NCI-H446 (cell line): ENCODE results near the gene RGS9BP.
"Not testable (repeated sequence)": the region's sequence is repeated elsewhere in the genome, so short reads cannot be mapped to it uniquely, and the experiment has no call there.

Experiments used
- DNase-seq, 2 experiments: peaks; one replicate each; lab custom pipeline; 2025; lab: John Stamatoyannopoulos, UW

The RGS9BP gene

GRCh38 chr19:32695506-32695905 is 19.9 kb downstream of the RGS9BP start:
- not testable (repeated sequence) for DNase-seq

- DNase-seq = not testable (repeated sequence)
These were observed 21.1 kb downstream of the RGS9BP start for GRCh38 chr19:32696771-32697170.

GRCh38 chr19:32700129-32700528 is 24.5 kb downstream of the RGS9BP start:
- DNase-seq = not testable (repeated sequence)

DNA sequence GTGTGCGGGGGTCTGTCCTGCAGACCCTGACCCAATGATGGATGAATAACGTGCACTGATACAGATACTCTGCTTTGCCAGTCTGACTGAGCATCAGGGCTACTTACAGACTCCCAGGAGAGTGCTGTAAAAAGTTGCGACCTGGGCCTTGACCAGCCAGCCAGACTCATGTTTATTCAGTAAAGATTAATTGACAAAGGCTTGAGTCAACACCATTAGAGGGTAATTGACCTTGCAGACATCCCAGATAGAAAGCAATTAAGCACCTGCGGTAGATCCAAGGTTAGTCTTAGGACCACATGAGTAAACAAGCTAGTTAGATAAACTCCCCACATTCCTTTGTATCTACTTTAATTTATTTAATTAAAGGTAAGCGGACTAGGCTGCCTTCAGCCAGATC is 26.4 kb downstream of the RGS9BP start:
- DNase-seq = no peak

- DNase-seq = not testable (repeated sequence)
These were observed 28.4 kb downstream of the RGS9BP start for GRCh38 chr19:32704006-32704405.

GRCh38 chr19:32708457-32708856 is 32.8 kb downstream of the RGS9BP start:
- DNase-seq = no peak

DNA sequence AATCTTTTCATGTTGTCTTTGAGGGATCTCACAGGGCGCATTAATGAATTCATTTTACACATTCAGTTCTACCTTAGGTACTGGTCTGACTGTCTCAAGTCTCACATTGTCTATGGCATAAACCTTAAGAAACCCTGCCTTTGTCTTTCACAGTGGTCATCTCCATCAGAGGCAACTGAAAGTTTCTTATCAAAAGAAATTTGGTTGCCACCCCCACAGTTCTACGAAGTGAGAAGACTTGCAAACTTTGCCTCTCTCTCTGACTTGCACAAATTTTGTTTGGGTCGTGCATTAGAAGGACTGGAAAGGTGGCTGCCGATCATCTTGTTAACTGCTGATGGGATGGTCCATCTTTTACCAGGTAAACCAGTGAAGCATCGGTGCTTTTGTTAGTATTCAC is 33.4 kb downstream of the RGS9BP start:
- no peak for DNase-seq

DNA sequence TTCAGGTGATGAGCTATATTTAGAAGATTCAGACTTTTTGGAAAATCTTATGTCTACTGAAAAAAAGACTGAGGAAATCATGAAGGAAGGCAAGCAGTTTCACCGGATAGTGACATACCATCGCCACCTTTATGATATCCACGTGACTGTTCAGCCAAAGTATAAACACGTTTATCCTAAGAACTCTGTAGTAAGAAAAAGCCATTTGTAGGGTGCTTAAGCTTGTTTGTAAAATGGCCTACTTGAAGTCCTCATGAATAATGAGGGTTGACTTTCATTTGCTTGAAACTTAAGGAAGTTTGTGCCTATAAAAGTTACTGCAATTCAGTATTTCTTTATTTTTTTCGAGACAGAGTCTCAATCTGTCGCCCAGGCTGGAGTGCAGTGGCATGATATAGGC is 36.1 kb downstream of the RGS9BP start:
- DNase-seq = no peak

DNA sequence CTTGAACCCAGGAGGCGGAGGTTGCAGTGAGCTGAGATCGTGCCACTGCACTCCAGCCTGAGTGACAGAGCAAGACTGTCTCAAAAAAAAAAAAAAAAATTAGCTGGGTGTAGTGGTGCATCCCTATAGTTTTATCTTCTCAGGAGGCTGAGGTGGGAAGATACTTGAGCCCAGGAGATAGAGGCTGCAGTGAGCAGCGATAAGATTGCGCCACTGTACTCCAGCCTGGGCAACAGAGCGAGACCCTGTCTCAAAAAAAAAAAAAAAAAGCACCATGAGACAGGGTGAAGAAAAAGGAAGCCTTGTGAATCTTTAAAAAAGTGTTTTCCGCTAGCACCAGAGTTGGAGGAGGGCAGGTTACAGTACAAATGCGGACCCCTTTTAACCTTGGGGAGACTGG is 40.6 kb downstream of the RGS9BP start:
- not testable (repeated sequence) for DNase-seq

DNA sequence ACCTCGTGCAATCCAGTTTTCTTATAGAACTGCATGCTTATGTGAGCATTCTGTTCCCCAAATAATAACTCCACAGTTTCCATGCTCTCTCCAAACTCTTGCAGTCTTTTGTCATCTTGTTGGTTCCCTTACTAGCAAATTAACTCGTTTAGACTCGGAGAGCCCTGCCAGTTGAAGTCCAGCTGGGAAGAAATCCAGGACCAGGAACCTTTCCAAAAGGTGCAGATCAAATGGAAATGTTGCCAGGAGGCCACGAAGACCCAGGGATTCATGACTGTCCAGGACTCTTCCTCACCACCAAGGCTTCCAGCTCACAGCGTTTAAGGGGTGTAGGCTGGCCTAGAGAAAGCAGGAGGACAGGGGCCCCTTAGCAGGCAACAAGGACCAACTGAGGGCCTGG is 41.8 kb downstream of the RGS9BP start:
- DNase-seq = peak in 1 of 2 experiments; percentile 25

- no peak for DNase-seq
These were observed 42.6 kb downstream of the RGS9BP start for GRCh38 chr19:32718286-32718685.

- DNase-seq = no peak
These were observed 44.0 kb downstream of the RGS9BP start, which contains the start of gene TDRD12 for GRCh38 chr19:32719611-32720059. Gene TDRD12 (plus strand): TSS chr19:32719767. CDS start chr19:32720073, 306 bp downstream.

DNA sequence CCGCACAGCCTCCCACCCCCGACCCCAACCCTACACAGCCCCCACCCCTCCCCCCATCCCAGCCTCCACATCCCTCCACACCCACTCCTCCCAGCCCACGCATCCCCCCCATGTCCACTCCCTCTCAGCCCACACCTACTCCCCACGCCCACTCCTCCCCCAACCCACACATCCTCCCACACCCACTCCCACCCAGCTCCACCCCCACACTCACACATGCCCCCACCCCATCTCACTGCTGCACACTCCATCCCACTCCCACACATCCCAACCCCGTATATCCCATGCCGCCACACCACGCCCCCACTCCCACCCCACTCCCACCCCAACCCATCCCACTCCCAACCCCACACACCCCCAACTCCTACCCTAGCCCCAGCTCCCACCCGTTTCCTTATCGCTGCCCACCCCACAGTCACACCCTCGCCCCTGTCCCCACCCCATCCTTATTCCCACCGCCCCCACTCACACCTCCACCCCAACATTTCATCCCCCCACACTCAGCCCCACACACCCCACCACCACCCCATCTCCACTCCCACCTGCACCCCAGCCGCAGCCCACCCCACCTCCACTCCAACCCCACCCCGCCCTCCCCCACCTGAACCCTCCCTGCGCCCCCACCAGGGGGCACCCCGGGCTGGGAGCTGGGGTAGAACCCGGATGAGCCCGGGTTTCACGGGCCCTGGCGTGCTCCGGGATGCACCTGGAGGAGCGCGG is 44.7 kb downstream of the RGS9BP start:
- DNase-seq = no peak

- DNase-seq = no peak
These were observed 45.2 kb downstream of the RGS9BP start for GRCh38 chr19:32720936-32721250.
